NCI-H187 (cell line): ENCODE measurements around the gene KISS1R.

Source experiments
- DNase-seq, 2 experiments: peaks; one replicate each; lab custom pipeline; 2025; lab: John Stamatoyannopoulos, UW

The KISS1R gene

GRCh38 chr19:899336-900042 is 17.6 kb upstream of the KISS1R start:
- DNase-seq = no peak

GRCh38 chr19:900043-900301 is 17.2 kb upstream of the KISS1R start:
- no peak for DNase-seq

GRCh38 chr19:900302-901111 is 16.6 kb upstream of the KISS1R start:
- no peak for DNase-seq

GRCh38 chr19:901216-902092 is 15.7 kb upstream of the KISS1R start:
- no peak for DNase-seq

GRCh38 chr19:902093-902370 is 15.1 kb upstream of the KISS1R start:
- no peak for DNase-seq

- DNase-seq = no peak
Observed at GRCh38 chr19:902446-903226, 14.5 kb upstream of the KISS1R start.

- DNase-seq = peak in 1 of 2 experiments; percentile 46
Observed at GRCh38 chr19:903266-903797, 13.8 kb upstream of the KISS1R start.

- DNase-seq = no peak
Observed at GRCh38 chr19:904545-904944, 12.6 kb upstream of the KISS1R start.

GRCh38 chr19:906480-906879 is 10.7 kb upstream of the KISS1R start:
- no peak for DNase-seq

- DNase-seq = no peak
Observed at GRCh38 chr19:907183-907853, 9.8 kb upstream of the KISS1R start.

- no peak for DNase-seq
Observed at GRCh38 chr19:911197-912033, 5.7 kb upstream of the KISS1R start.

GRCh38 chr19:912181-913079 is 4.7 kb upstream of the KISS1R start:
- no peak for DNase-seq

- peak in 1 of 2 experiments; percentile 52 for DNase-seq
Observed at GRCh38 chr19:913080-913748, 3.9 kb upstream of the KISS1R start, which contains the start of gene R3HDM4. R3HDM4 (minus strand) TSS chr19:913219; CDS start chr19:913157, 62 bp downstream.

GRCh38 chr19:916645-917322 is 349 bp upstream of the KISS1R start:
- no peak for DNase-seq

GRCh38 chr19:918152-918437 is 962 bp downstream of the KISS1R start:
- DNase-seq = no peak

GRCh38 chr19:918481-919198 is 1.5 kb downstream of the KISS1R start:
- no peak for DNase-seq

GRCh38 chr19:919199-920050 is 2.3 kb downstream of the KISS1R start:
- DNase-seq = no peak
